H1 (cell line): Measurements from ENCODE around the gene CTBP2. TPM values are rescaled to one million over a fixed set of nuclear protein-coding genes. Genes with fewer than 3 reads are reported as not detected.
A peak's percentile ranks its signal among the peaks of the same experiment; 100 is the strongest.

Experiments used
- CTCF ChIA-PET: fragments of 300-600 bp; sonication (Branson Sonifier 250); formaldehyde crosslinking; loops from one replicate; lab custom pipeline; 2021; ENCODE audit not compliant: partially characterized antibody; lab: Charles Lee
- POLR2A ChIA-PET: fragments of 300-600 bp; sonication (Branson Sonifier 250); formaldehyde crosslinking; loops from one replicate; lab custom pipeline; 2021; ENCODE audit warnings: inconsistent platforms; ENCODE audit not compliant: partially characterized antibody; lab: Charles Lee
- DNase-seq, 2 experiments: peaks; one replicate each; pipeline versions ENCODE4 v3.0.0 to v3.0.0-alpha.2; 2010 to 2022; ENCODE audit warnings: low spot score in 2 of 2, low read depth in 1 of 2, mixed read lengths in 1 of 2
- FAIRE-seq: peaks from 2 replicates; lab custom pipeline; 2011; peaks lifted over from hg19 to GRCh38; lab: Jason Lieb, UNC
- H2AFZ ChIP-seq: 2 replicates; pipeline ENCODE4 v1.8.1; 2012; ENCODE audit warnings: low read length, inconsistent platforms
- H2AK5ac ChIP-seq: 2 replicates; pipeline ENCODE4 v1.6.1; 2013; ENCODE audit warnings: low read depth, low read length
- H2BK120ac ChIP-seq: replicated peaks from 2 replicates; pipeline ENCODE3; 2013; ENCODE audit warnings: low read depth, low read length, inconsistent platforms
- H2BK12ac ChIP-seq: 2 replicates; pipeline ENCODE4 v1.6.1; 2013; ENCODE audit warnings: low read depth, low read length
- H2BK15ac ChIP-seq: 2 replicates; pipeline ENCODE4 v1.6.1; 2013; ENCODE audit warnings: low read length
- H2BK20ac ChIP-seq: 2 replicates; pipeline ENCODE4 v1.6.1; 2013; ENCODE audit warnings: low read length
- H2BK5ac ChIP-seq: 2 replicates; pipeline ENCODE4 v1.6.1; 2013; ENCODE audit warnings: low read depth, low read length
- H3K14ac ChIP-seq: 2 replicates; pipeline ENCODE4 v1.6.1; 2013; ENCODE audit warnings: inconsistent platforms; ENCODE audit not compliant: insufficient read length
- H3K18ac ChIP-seq: 2 replicates; pipeline ENCODE4 v1.6.1; 2013; ENCODE audit warnings: low read length; ENCODE audit errors: extremely low read depth
- H3K23ac ChIP-seq: 2 replicates; pipeline ENCODE4 v1.6.1; 2013; ENCODE audit warnings: inconsistent platforms; ENCODE audit not compliant: insufficient read length
- H3K23me2 ChIP-seq: 2 replicates; pipeline ENCODE4 v1.6.1; 2013; ENCODE audit warnings: low read depth, low read length
- H3K27ac ChIP-seq: 2 replicates; pipeline ENCODE4 v1.6.1; 2011; ENCODE audit warnings: low read depth, low read length, inconsistent platforms
- H3K27me3 ChIP-seq, 4 experiments: replicated peaks in 1 of 4; 1 replicate in 1 of 4; 2 replicates in 3 of 4; pipeline versions ENCODE4 v1.6.1 to v1.8.1; 2011 to 2013; ENCODE audit warnings: low read length in 3 of 4, mild to moderate bottlenecking in 3 of 4, inconsistent platforms in 2 of 4, mixed read lengths in 2 of 4, moderate library complexity in 1 of 4; ENCODE audit not compliant: control insufficient read depth in 3 of 4, insufficient read depth in 3 of 4; ENCODE audit errors: extremely low read depth in 1 of 4
- H3K36me3 ChIP-seq, 4 experiments: 2 replicates each; pipeline versions ENCODE4 v1.6.1 to v1.8.1; 2011 to 2013; ENCODE audit warnings: mild to moderate bottlenecking in 4 of 4, low read length in 3 of 4, moderate library complexity in 2 of 4, control low read depth in 1 of 4, inconsistent platforms in 1 of 4; ENCODE audit not compliant: insufficient read depth in 4 of 4, control insufficient read depth in 2 of 4
- H3K4ac ChIP-seq: replicated peaks from 2 replicates; pipeline ENCODE3; 2013; ENCODE audit warnings: low read length, low read depth, mixed read lengths, inconsistent platforms; ENCODE audit not compliant: insufficient read length
- H3K4me1 ChIP-seq, 4 experiments: replicated peaks in 1 of 4; 1 replicate in 1 of 4; 2 replicates in 3 of 4; pipeline versions ENCODE4 v1.6.1 to v1.8.1; 2011 to 2013; ENCODE audit warnings: low read length in 3 of 4, inconsistent platforms in 2 of 4, mixed read lengths in 1 of 4; ENCODE audit not compliant: insufficient read depth in 4 of 4, control insufficient read depth in 3 of 4
- H3K4me2 ChIP-seq, 2 experiments: 2 replicates each; pipeline versions ENCODE4 v1.6.1 to v1.8.1; 2011 to 2013; ENCODE audit warnings: low read depth in 2 of 2, low read length in 2 of 2, control low read depth in 1 of 2, inconsistent platforms in 1 of 2, mild to moderate bottlenecking in 1 of 2; ENCODE audit not compliant: insufficient read depth in 1 of 2
- H3K4me3 ChIP-seq, 4 experiments: fragments of 200-600, 300-600 bp in 1 of 4; sonication (generic), shearing (Covaris generic), sonication (Bioruptor Twin) in 1 of 4; 2 replicates each; pipeline versions ENCODE4 v1.5.1 to v1.8.1; 2011 to 2016; ENCODE audit warnings: low read length in 4 of 4, low read depth in 3 of 4, control low read depth in 2 of 4, inconsistent platforms in 2 of 4, mild to moderate bottlenecking in 2 of 4, mixed read lengths in 1 of 4, moderate library complexity in 1 of 4; ENCODE audit not compliant: insufficient read depth in 2 of 4; ENCODE audit errors: extremely low read depth in 1 of 4
- H3K56ac ChIP-seq: replicated peaks from 2 replicates; pipeline ENCODE3; 2013; ENCODE audit warnings: low read depth, mild to moderate bottlenecking, mixed read lengths, low read length, inconsistent platforms; ENCODE audit not compliant: insufficient read length
- H3K79me1 ChIP-seq: 2 replicates; pipeline ENCODE4 v1.6.1; 2013; ENCODE audit warnings: low read depth, low read length, control low read depth
- H3K79me2 ChIP-seq, 2 experiments: 2 replicates each; pipeline versions ENCODE4 v1.6.1 to v1.8.1; 2012 to 2013; ENCODE audit warnings: low read length in 2 of 2, mild to moderate bottlenecking in 2 of 2, inconsistent platforms in 1 of 2; ENCODE audit not compliant: insufficient read depth in 2 of 2, control insufficient read depth in 1 of 2
- H3K9ac ChIP-seq, 4 experiments: replicated peaks in 1 of 4; 1 replicate in 1 of 4; 2 replicates in 3 of 4; pipeline versions ENCODE4 v1.6.1 to v1.8.1; 2011 to 2013; ENCODE audit warnings: low read depth in 3 of 4, low read length in 3 of 4, control low read depth in 2 of 4, mild to moderate bottlenecking in 2 of 4, moderate library complexity in 2 of 4, inconsistent platforms in 1 of 4; ENCODE audit errors: extremely low read depth in 1 of 4
- H3K9me3 ChIP-seq, 2 experiments: 2 replicates each; pipeline versions ENCODE4 v1.6.1 to v1.8.1; 2012 to 2013; ENCODE audit warnings: mild to moderate bottlenecking in 2 of 2, moderate library complexity in 2 of 2, control low read depth in 1 of 2, inconsistent platforms in 1 of 2, low read depth in 1 of 2, low read length in 1 of 2, mixed read lengths in 1 of 2; ENCODE audit not compliant: insufficient read depth in 2 of 2
- H4K20me1 ChIP-seq, 2 experiments: replicated peaks in 1 of 2; 2 replicates each; pipeline versions ENCODE3 to v1.8.1; 2011 to 2013; ENCODE audit warnings: inconsistent platforms in 2 of 2, low read length in 2 of 2, mild to moderate bottlenecking in 1 of 2; ENCODE audit not compliant: insufficient read depth in 2 of 2, control insufficient read depth in 1 of 2
- H4K5ac ChIP-seq: 2 replicates; pipeline ENCODE4 v1.6.1; 2013; ENCODE audit warnings: low read length, low read depth, mixed read lengths, inconsistent platforms; ENCODE audit not compliant: insufficient read length
- H4K8ac ChIP-seq: 2 replicates; pipeline ENCODE4 v1.8.0; 2013; ENCODE audit warnings: mild to moderate bottlenecking, moderate library complexity, low read length, inconsistent platforms; ENCODE audit not compliant: insufficient read depth; ENCODE audit errors: extremely low read depth
- H4K91ac ChIP-seq: replicated peaks from 2 replicates; pipeline ENCODE3; 2013; ENCODE audit warnings: low read length, mixed read lengths, inconsistent platforms; ENCODE audit not compliant: insufficient read length
- KDM1A ChIP-seq: fragments of 200-600, 300-600 bp; sonication (generic); IDR thresholded peaks from 2 replicates; pipeline ENCODE4 v1.7.1; 2016; ENCODE audit warnings: mild to moderate bottlenecking, low read length, borderline replicate concordance
- SIX5 ChIP-seq: IDR thresholded peaks from 2 replicates; pipeline ENCODE4 v1.6.1; 2011; ENCODE audit warnings: mild to moderate bottlenecking, low read depth, low read length
- polyA plus RNA-seq, 7 experiments: library from polyadenylated mRNA; depleted of rRNA in 3 of 7; stranded (reverse) in 5 of 7; unstranded in 2 of 7; fragments of >200 nt in 5 of 7; fragments of 200-250 nt in 2 of 7; gene quantifications; 1 replicate in 5 of 7; 2 replicates in 1 of 7; 4 replicates in 1 of 7; pipeline versions ENCODE4 v1.2.1 to v1.2.3, GENCODE V29; 2011 to 2013; ENCODE audit warnings: missing spikeins in 2 of 7, mixed read lengths in 2 of 7
- total RNA-seq: library from RNA; stranded (reverse); fragmentation: NEBNext Ultra II Directional; extraction: Animal tissue kit (Norgen Biotek cat#: 25700); gene quantifications from 2 replicates; pipeline ENCODE4 v1.2.1, GENCODE V29; 2021

CTBP2 gene
- total and polyA plus RNA-seq, 2 of the 8 experiments (the other 6 are each of a cell fraction or from before 2014, with no cell fraction given), result 208 to 221 TPM

DNA sequence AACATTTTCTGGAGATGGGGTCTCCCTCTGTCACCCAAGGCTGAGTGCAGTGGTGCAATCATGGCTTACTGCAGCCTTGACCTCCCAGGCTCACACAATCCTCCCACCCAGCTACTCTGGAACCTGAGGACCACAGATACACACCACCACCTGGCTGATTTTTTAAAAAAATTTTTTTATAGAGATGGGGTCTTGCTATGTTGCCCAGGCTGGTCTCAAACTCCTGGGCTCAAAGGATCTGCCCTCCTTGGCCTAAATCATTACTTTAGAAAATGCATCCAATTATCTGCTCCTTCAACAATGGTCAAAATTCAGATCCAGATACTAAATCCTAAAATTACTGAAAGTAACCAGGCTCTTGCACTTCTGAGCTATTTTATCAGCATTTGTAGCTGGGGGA is 55.2 kb downstream of the CTBP2 start:
- Histone ChIP-seq H2BK15ac (no peak overlapping the region), H2BK5ac (no peak overlapping the region), H3K4me3 (no peak overlapping the region), H3K23ac (no peak overlapping the region), H2BK120ac (no peak overlapping the region), H3K79me1 (peaks cover 27% of the 10 kb centered on the region), H4K8ac (no peak overlapping the region), H3K18ac (no peak overlapping the region), H2AFZ (no peak overlapping the region), H3K9ac (no peak overlapping the region), H3K79me2 (peaks cover 59 to 100% of the 10 kb centered on the region in 2 experiments), H2BK20ac (no peak overlapping the region), H3K56ac (no peak overlapping the region), H4K91ac (no peak overlapping the region), H4K20me1 (peaks cover 78 to 87% of the 10 kb centered on the region in 2 experiments), H3K23me2 (no peaks in the 10 kb centered on the region), H3K36me3 (peaks cover 12 to 71% (median 35%) of the 10 kb centered on the region in 4 experiments), H3K9me3 (no peaks in the 10 kb centered on the region), H3K4ac (no peak overlapping the region), H3K4me1 (peaks cover 19 to 43% (median 32%) of the 10 kb centered on the region in 4 experiments), H2BK12ac (no peak overlapping the region), H3K14ac (no peak overlapping the region), H3K27me3 (no peaks in the 10 kb centered on the region), H4K5ac (no peak overlapping the region), H3K4me2 (no peak overlapping the region; a peak in 1 of 4 replicates), H3K27ac (no peak overlapping the region), H2AK5ac (no peak overlapping the region)
- CTCF ChIA-PET, result interaction anchor here (0.8 to 2.0 kb wide), 7 partner anchors 8 to 44 kb away, joined by 3 to 9 read pairs (median 5); no protein-coding TSS in a partner anchor
- POLR2A ChIA-PET, result interaction anchor here (1.9 kb wide), 1 partner anchor 17 kb away, joined by 4 read pairs; no protein-coding TSS in a partner anchor
- no peak for DNase-seq
- no peak for FAIRE-seq
- TF ChIP-seq KDM1A (peak; percentile 69), SIX5 (no peak)
